Activated T-cell treated with anti-CD3 and anti-CD28 coated beads for 48 hours (primary cell): ENCODE data around the gene JAKMIP3.

Experiments used
- DNase-seq: peaks from one replicate; pipeline ENCODE4 v3.0.0-alpha.2; 2020; ENCODE audit warnings: low read depth

The JAKMIP3 gene

GRCh38 chr10:132097609-132098377 is 32.0 kb downstream of the JAKMIP3 start:
- no peak for DNase-seq

DNA sequence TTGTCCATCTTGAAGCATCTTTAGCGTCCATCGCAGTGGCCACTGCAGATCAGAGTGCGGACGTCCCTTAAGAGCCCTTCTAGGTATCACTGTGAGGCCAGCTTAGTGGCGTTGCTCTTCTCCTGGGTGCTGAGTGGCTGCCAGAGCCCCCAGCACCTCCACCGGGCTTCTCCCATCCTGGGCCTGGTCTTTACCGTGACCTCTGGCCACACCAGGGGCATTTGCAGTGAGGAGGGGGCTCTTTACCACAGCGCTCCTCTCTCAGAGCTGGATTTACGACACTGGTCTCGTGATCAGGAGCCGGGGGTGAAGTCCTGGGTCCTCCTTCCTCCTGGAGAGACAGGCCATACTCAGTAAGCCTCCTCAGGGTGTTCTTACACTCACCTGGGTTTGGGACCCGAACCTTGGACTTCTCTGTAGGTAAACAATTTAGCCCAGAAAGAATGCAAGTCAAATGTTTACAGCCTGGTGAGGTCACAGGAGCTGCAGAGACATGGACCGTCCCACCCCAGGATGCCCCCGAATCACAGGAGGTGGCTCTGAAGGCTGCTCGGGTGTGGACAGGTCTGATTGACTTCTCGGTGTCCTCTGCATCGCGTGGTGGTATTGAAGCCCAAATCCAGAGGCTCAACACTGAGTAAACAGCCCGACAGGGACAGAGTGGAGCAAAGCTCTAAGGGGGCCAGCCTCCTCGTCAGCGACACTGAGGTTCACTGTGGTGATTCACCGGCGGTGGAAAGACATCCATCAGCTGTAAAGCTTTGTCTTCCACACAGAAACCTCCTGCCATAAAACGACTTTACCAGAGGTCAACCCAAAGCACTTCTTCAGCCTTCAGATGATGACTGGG is 33.0 kb downstream of the JAKMIP3 start:
- DNase-seq, result no peak

DNA sequence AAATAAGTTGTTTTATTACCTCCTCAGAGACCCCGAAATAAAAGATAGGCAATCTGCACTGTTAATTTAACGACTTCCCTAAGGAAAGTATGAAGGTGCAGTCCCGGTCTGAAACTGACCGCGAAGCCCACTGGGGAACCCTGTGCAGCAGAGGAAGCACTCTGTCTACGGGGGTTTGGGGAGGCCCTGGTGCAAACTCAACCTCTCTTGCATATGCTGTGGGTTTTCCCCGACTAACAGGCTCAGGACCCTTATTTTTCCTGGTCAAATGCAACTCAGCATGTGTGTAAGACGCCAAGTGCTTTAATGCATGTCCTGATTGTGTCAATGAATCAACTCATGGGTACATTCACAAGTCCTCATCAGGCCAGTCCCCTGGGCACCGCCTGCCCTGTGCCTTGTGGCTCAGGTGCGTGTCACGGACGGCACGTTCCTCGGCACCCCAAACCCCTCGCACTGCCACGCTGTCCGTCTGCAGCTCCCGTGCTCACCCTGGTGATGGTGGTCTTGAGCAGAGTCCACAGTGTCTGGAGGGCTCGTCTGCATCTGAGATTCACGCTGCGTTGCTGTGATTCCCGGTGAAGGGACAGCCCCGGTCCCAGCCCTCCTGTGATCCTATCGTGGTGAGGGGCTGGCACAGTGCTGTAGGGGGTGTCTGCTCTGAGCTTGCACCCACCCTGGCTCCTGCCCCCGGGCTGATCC is 33.8 kb downstream of the JAKMIP3 start:
- no peak for DNase-seq

DNA sequence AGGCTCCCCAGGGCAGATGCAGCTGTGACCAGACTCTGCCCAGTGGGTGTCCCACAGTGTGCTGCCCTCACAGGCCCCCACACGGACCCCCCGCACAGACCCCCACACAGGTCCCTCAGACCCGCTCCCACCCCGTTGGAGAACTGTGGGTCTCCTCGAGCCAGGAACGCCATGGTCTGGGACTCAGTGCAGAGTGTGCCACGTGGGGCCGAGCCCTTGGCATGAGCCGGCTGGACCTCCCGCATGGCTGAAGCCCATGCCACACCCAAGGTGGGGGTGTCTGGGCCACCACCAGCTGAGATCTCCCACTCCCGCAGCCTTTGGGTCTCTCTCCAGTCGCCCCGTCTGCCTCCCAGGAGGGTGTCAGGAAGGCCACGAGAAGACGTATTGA is 34.3 kb downstream of the JAKMIP3 start:
- no peak for DNase-seq

GRCh38 chr10:132100556-132101349 is 35.0 kb downstream of the JAKMIP3 start:
- no peak for DNase-seq

DNA sequence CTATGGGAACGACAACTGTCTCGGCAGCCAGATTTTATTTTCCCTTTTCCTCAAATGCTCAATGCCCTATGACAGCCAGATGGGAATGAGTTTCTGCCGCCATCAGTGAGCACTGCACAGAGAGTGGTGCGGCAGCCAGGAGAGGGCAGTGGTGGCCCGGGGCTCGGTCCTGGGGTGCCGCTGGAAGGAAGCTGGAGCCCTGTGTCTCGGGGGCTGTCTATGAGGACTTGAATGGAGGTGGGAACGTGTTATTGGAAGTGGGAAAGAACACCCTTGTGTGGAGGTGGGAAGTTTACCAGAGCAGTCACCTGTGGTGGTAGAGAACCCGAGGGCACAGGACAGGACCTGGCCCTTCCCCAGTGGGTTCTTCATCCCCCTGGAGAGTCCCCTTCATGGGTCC is 35.8 kb downstream of the JAKMIP3 start:
- no peak for DNase-seq

DNA sequence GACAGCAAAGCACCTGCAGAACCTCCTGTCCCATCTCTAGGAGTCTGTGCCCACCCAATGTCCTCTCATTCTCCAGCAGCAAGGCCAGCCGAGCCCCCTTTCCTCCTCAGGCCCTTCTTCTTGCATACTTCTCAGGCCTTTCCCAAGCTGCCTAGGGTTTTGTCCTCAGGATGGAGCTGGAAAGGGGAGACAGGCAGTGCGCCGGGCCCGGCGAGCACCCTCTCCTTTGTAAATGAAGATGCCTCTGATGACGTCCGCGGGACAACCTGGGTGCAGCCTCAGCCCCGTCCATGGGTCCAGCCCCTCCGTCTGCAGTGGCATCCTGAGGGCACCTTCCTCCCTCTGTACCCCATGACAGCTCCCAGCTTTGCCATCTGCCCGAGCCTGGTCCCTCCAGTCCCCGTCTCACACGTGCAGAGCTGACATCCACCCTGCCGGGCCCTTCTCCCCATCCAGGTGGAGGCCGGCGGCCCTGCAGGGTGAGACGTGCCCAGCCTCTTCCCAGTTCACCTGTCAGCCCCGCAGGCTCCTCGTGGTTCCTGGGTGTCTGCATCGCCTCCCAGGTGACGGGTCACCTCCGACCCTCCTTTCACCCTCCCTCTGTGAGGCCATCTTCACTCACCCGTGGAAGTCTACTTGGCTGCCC is 36.4 kb downstream of the JAKMIP3 start:
- no peak for DNase-seq

GRCh38 chr10:132102717-132103110 is 37.0 kb downstream of the JAKMIP3 start:
- DNase-seq, result no peak

- DNase-seq, result no peak
Measured at GRCh38 chr10:132103116-132103910, 37.6 kb downstream of the JAKMIP3 start.

DNA sequence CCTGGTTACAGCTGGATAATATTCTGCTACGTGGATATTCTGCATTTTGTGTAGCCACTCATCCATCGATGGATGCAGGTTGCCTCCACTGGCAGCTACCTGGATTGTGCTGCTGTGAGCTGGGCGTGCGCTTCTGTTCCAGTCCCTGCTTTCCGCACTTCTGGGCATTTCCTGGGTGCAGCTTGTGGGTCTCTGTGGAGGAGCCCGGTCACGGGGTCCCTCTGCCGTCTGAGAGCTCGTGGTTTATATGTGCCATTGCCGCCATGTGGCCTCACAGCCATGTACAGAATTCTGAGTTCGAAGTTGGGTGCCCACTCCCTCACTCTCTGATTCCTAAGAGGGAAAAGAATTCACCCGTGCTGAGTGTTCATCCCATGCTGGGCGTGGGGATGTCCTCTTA is 38.3 kb downstream of the JAKMIP3 start:
- no peak for DNase-seq

GRCh38 chr10:132104471-132105301 is 38.9 kb downstream of the JAKMIP3 start:
- no peak for DNase-seq

- no peak for DNase-seq
Measured at GRCh38 chr10:132105302-132105995, 39.7 kb downstream of the JAKMIP3 start.

DNA sequence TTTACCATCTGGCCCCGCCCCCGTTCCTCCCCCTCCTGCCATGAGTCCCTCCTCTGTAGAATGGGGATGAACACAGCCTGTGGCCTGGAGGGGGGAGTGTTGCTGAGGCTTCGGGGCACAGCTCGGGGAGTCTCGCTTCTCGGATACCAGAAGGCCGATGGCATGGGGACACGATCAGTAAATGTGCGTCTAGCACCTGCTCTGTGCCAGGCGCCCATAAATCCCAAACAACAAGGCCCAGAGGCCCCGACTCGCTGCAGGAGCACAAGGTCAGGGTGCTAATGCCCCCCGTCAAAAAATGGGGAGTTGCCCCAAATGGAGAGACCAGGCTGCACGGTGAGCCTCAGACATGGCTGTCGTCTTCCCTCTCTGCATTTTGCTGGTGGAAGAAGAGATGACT is 40.7 kb downstream of the JAKMIP3 start:
- DNase-seq, result no peak

DNA sequence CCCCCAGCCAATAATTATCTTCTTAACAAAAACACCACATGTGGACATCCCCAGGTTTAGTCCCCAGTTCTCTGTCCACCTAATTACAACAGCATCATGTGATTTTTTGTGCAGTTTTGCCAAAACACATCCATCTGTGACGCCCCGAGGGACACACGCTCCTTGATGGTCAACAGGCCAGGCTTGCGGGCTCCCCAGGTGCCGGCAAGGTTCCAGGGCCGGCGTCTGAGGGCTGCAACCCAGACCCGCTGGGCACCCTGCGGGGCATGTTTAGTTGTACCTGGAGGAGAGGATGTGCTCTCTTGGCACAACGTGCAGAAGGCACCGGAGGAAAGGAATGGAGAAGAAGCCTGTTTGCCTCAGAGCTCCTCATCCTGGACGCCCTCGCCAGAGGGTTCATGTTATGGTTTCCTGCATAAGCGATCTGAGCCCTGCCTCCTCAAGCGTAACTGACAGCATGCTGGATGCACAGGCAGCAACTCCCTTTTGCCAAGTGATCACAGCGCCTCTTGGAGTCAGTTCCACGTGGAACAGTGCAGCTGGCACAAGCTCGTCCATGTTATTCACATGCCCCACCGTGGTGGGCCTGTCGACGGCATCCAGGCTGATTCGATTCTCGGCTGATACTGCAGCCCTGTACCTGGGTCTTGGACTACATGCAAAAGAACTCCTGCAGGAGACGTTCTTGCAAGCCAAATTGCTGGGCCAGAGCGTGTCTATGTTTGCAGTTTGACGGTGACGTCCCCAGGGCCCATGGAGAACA is 41.6 kb downstream of the JAKMIP3 start:
- DNase-seq, result no peak

DNA sequence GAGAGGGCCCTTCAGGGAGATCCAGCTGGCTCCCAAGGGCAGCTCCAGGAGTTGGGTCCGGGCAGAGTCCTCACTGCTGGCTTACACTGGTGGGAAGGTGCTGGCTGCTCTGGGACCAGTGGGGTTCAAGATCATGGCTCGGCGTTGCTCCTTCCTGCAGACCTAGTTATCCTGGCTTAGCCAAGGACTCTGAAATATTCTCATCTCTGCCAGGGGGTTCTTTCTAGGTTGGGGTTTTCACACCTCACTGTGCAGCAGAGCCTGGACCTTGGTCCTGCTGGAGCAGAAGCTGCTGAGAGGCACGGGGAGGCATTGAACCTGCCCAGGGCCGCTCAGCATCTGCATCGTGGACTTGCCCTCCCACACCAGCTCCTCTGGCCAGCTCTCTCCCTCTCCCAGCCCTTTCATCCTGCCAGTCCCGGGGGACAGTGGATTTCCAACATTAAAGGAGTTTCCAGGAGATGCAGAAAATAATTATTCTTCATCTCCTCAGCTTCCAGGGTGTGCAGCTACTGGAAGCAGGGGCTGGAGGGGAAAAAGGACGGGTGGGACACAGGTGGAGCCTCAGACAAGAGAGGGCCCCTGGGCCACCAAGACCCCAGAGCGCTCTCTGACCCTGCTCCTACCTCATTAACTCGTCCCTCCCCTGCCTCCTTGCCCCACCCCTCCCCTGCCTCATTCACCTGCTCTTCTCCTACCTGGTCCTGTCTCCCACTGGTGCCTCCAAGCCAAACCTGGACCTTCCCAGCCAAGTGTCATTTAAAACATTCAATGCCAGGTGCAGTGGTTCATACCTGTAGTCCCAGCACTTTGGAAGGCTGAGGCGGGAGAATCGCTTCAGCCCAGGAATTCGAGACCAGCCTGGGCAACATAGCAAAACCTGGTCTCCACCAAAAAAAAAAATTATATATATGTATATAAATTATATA is 42.5 kb downstream of the JAKMIP3 start:
- no peak for DNase-seq

GRCh38 chr10:132109341-132110110 is 43.8 kb downstream of the JAKMIP3 start:
- no peak for DNase-seq
